ENCODE measurements around the gene FOXI2. TPM values are rescaled to one million over a fixed set of nuclear protein-coding genes. Genes with fewer than 3 reads are reported as not detected.

The FOXI2 gene
- total RNA-seq, 1 experiment from 2014 or later = not detected

- ChIA-PET POLR2A (no interaction called here), RAD21 (ENCODE audit: low non-redundant PET in 1 of 2, low total read pairs in 2 of 2, uncharacterized antibody in 2 of 2, unreplicated experiment in 2 of 2) (no interaction called here), CTCF (interaction anchor here (0.6 to 3.5 kb wide), 13 partner anchors 9 to 397 kb away, joined by 3 to 16 read pairs (median 4); no protein-coding TSS in a partner anchor)
- H2AFZ ChIP-seq (ENCODE audit: low read depth, low read length, poor library complexity, severe bottlenecking) = peak overlapping the region; percentile 2
- no TSS peak for BruUV-seq (replicated peaks)
- peaks cover 25% of the 10 kb centered on the region for H3K27me3 ChIP-seq (ENCODE audit: insufficient read depth, low read length)
- ATAC-seq = peak; percentile 98
- H3K4me2 ChIP-seq (ENCODE audit: low read length) = peak overlapping the region; percentile 33; the same call in 1 of the 2 replicates
- no peaks in the 10 kb centered on the region for H4K20me1 ChIP-seq (ENCODE audit: insufficient read depth)
- no peak overlapping the region for H3K27ac ChIP-seq (ENCODE audit: low read depth, low read length)
- H3K79me2 ChIP-seq (ENCODE audit: insufficient read depth, low read length) = no peaks in the 10 kb centered on the region
- H3K4me1 ChIP-seq (ENCODE audit: control insufficient read depth in 1 of 2, insufficient read depth in 2 of 2, low read length in 2 of 2) = no peaks in the 10 kb centered on the region
- H3K9me2 ChIP-seq (ENCODE audit: insufficient read depth) = no peaks in the 10 kb centered on the region
- TF ChIP-seq FOSL1 (IDR thresholded peaks at IDR 0.05; ENCODE audit: low read depth) (no peak), CTCF (IDR thresholded peaks at IDR 0.05 in 2 of 3, conservative IDR thresholded peaks at IDR 0.05 in 1 of 3; ENCODE audit: borderline replicate concordance in 1 of 3, insufficient read depth in 1 of 3, low read depth in 2 of 3, low read length in 2 of 3) (peak; percentile 66 to 100 (median 100)), YY1 (IDR thresholded peaks at IDR 0.05; ENCODE audit: extremely low read depth, insufficient replicate concordance, low read depth, low read length) (peak; percentile 83), CBX3 (IDR thresholded peaks at IDR 0.05; ENCODE audit: low read depth) (peak; percentile 82; the same call in 1 of the 2 replicates), EZH2 (IDR thresholded peaks at IDR 0.05) (no peak), RAD21 (IDR thresholded peaks at IDR 0.05; ENCODE audit: low read depth) (peak; percentile 56), EGR1 (IDR thresholded peaks at IDR 0.05; ENCODE audit: low read depth) (no peak)
- H3K36me3 ChIP-seq (ENCODE audit: control insufficient read depth in 1 of 2, insufficient read depth in 2 of 2, low read length in 2 of 2) = no peaks in the 10 kb centered on the region
- H3K9me3 ChIP-seq (ENCODE audit: control insufficient read depth in 1 of 2, insufficient read depth in 1 of 2, low read depth in 1 of 2, low read length in 2 of 2) = no peaks in the 10 kb centered on the region
- no peak overlapping the region for H3K9ac ChIP-seq (ENCODE audit: low read length)
- DNase-seq (ENCODE audit: low read depth, low spot score) = peak; percentile 85
- H3K4me3 ChIP-seq (replicated peaks in 1 of 2; ENCODE audit: low read depth in 1 of 2, low read length in 2 of 2) = no peak overlapping the region
- intact Hi-C loops (cut with micrococcal nuclease) = no loop called here
These were observed 42.3 kb upstream of the FOXI2 start for GRCh38 chr10:127694580-127695193.

DNA sequence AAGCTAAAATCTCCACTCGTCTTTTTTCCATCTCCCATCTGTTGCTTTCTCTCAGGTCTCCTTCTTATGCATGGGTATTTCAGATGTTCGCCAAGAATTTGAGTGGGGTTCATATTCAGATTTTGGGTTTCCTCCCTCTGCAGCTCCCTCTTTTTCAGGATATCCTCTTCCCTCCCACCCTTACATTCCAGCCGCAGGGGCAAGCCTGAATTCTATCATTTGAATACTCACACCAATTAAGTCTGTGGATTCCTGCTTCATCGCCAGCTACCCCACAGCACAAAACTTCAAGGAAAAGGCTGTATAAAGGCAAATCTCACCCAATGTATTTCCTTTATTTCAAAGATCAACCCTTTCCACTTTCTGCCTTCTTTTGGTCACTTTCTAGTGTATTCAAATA lies 41.6 kb upstream of the FOXI2 start:
- H3K4me2 ChIP-seq (ENCODE audit: low read length) = no peak overlapping the region
- no peak for DNase-seq (ENCODE audit: low read depth, low spot score)
- no peaks in the 10 kb centered on the region for H3K36me3 ChIP-seq (ENCODE audit: control insufficient read depth in 1 of 2, insufficient read depth in 2 of 2, low read length in 2 of 2)
- intact Hi-C loops (cut with micrococcal nuclease) = no loop called here
- RAD21 ChIA-PET (ENCODE audit: low non-redundant PET in 1 of 2, low total read pairs in 2 of 2, uncharacterized antibody in 2 of 2, unreplicated experiment in 2 of 2) = no interaction called here
- H3K9ac ChIP-seq (ENCODE audit: low read length) = no peak overlapping the region
- no TSS peak for BruUV-seq (replicated peaks)
- H3K27ac ChIP-seq (ENCODE audit: low read depth, low read length) = no peak overlapping the region
- POLR2A ChIA-PET = no interaction called here
- H4K20me1 ChIP-seq (ENCODE audit: insufficient read depth) = no peaks in the 10 kb centered on the region
- TF ChIP-seq TCF7L2 (IDR thresholded peaks at IDR 0.05; ENCODE audit: borderline replicate concordance, extremely low read depth, insufficient read depth, insufficient read length) (no peak), EGR1 (IDR thresholded peaks at IDR 0.05; ENCODE audit: low read depth) (no peak), SP1 (IDR thresholded peaks at IDR 0.05; ENCODE audit: low read depth) (no peak), ELF1 (IDR thresholded peaks at IDR 0.05; ENCODE audit: borderline replicate concordance, low read depth) (no peak), YY1 (IDR thresholded peaks at IDR 0.05; ENCODE audit: extremely low read depth, insufficient replicate concordance, low read depth, low read length) (no peak), SIN3A (IDR thresholded peaks at IDR 0.05; ENCODE audit: low read depth) (no peak), JUND (IDR thresholded peaks at IDR 0.05) (no peak)
- TF ChIP-seq, protein P1, sequence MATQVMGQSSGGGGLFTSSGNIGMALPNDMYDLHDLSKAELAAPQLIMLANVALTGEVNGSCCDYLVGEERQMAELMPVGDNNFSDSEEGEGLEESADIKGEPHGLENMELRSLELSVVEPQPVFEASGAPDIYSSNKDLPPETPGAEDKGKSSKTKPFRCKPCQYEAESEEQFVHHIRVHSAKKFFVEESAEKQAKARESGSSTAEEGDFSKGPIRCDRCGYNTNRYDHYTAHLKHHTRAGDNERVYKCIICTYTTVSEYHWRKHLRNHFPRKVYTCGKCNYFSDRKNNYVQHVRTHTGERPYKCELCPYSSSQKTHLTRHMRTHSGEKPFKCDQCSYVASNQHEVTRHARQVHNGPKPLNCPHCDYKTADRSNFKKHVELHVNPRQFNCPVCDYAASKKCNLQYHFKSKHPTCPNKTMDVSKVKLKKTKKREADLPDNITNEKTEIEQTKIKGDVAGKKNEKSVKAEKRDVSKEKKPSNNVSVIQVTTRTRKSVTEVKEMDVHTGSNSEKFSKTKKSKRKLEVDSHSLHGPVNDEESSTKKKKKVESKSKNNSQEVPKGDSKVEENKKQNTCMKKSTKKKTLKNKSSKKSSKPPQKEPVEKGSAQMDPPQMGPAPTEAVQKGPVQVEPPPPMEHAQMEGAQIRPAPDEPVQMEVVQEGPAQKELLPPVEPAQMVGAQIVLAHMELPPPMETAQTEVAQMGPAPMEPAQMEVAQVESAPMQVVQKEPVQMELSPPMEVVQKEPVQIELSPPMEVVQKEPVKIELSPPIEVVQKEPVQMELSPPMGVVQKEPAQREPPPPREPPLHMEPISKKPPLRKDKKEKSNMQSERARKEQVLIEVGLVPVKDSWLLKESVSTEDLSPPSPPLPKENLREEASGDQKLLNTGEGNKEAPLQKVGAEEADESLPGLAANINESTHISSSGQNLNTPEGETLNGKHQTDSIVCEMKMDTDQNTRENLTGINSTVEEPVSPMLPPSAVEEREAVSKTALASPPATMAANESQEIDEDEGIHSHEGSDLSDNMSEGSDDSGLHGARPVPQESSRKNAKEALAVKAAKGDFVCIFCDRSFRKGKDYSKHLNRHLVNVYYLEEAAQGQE (IDR thresholded peaks at IDR 0.05; ENCODE audit: low read depth) = no peak
- H3K79me2 ChIP-seq (ENCODE audit: insufficient read depth, low read length) = no peaks in the 10 kb centered on the region
- CTCF ChIA-PET = interaction anchor here (0.9 to 3.5 kb wide), 7 partner anchors 9 to 374 kb away, joined by 3 to 16 read pairs (median 4); no protein-coding TSS in a partner anchor
- H3K9me2 ChIP-seq (ENCODE audit: insufficient read depth) = no peaks in the 10 kb centered on the region
- H3K4me1 ChIP-seq (ENCODE audit: control insufficient read depth in 1 of 2, insufficient read depth in 2 of 2, low read length in 2 of 2) = no peaks in the 10 kb centered on the region
- H3K27me3 ChIP-seq (ENCODE audit: insufficient read depth, low read length) = peaks cover 21% of the 10 kb centered on the region
- H3K4me3 ChIP-seq (replicated peaks in 1 of 2; ENCODE audit: low read depth in 1 of 2, low read length in 2 of 2) = no peak overlapping the region
- no peak for ATAC-seq
- H2AFZ ChIP-seq (ENCODE audit: low read depth, low read length, poor library complexity, severe bottlenecking) = no peak overlapping the region
- H3K9me3 ChIP-seq (ENCODE audit: control insufficient read depth in 1 of 2, insufficient read depth in 1 of 2, low read depth in 1 of 2, low read length in 2 of 2) = no peaks in the 10 kb centered on the region
